ENCODE measurements around the gene CALML5. TPM values are rescaled to one million over a fixed set of nuclear protein-coding genes. Genes with fewer than 3 reads are reported as not detected.

CALML5 gene
- total RNA-seq, 4 donors from 2014 or later = not detected

DNA sequence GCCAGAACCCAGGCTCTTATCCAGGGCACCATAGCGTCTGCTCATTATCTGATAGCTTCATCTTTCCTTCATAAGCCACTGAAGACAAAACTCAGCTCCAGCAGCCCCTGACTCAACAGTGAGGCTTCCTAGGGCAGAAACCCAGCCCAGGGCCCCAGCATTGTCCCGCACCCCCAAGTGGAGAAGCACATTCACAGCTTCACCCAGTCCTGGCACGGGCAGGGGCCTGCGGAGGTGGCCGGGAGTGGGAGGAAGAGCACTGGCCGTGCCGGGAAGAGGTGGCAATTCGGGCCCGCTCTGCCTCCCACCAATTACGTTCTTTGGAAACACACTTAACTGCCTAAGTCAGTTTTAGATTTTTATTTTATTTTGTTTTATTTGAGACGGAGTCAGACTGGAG is 10.3 kb upstream of the CALML5 start:
- TF ChIP-seq POLR2A (IDR thresholded peaks at IDR 0.05) = no peak
- TF ChIP-seq, protein P1, sequence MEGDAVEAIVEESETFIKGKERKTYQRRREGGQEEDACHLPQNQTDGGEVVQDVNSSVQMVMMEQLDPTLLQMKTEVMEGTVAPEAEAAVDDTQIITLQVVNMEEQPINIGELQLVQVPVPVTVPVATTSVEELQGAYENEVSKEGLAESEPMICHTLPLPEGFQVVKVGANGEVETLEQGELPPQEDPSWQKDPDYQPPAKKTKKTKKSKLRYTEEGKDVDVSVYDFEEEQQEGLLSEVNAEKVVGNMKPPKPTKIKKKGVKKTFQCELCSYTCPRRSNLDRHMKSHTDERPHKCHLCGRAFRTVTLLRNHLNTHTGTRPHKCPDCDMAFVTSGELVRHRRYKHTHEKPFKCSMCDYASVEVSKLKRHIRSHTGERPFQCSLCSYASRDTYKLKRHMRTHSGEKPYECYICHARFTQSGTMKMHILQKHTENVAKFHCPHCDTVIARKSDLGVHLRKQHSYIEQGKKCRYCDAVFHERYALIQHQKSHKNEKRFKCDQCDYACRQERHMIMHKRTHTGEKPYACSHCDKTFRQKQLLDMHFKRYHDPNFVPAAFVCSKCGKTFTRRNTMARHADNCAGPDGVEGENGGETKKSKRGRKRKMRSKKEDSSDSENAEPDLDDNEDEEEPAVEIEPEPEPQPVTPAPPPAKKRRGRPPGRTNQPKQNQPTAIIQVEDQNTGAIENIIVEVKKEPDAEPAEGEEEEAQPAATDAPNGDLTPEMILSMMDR (IDR thresholded peaks at IDR 0.05) = no peak
- H3K4me1 ChIP-seq = no peaks in the 10 kb centered on the region
- DNase-seq = peak in 1 of 3 donors; percentile 24
- no peaks in the 10 kb centered on the region for H3K9me3 ChIP-seq
- no peak overlapping the region for H3K4me3 ChIP-seq
- no peak overlapping the region for H3K27ac ChIP-seq
- H3K27me3 ChIP-seq = no peaks in the 10 kb centered on the region
- no peaks in the 10 kb centered on the region for H3K36me3 ChIP-seq

DNA sequence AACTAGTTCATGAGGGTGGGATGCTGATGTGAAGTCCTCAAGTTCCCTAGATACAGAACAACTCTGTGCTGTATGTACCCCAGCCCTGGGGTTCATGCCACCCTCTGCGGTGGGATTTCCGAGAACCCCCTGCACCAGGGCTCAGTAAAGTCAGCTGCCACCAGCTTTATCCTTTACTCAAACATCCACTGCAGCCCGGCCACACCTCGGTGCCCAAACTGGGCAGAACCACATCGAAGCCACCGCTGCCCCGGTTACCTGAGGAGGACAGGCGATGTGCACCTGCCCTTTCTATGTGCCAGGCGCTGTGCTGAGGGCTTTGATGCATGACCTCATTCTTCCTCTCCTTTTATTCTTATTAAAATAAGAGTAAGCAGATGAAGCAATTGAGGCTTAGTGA is 9.9 kb upstream of the CALML5 start:
- Histone ChIP-seq H3K9me3 (no peaks in the 10 kb centered on the region), H3K36me3 (no peaks in the 10 kb centered on the region), H3K27me3 (no peaks in the 10 kb centered on the region), H3K4me3 (no peak overlapping the region), H3K4me1 (peaks cover 0 to 3% (median 0%) of the 10 kb centered on the region in 4 donors), H3K27ac (no peak overlapping the region)
- no peak for TF ChIP-seq POLR2A (IDR thresholded peaks at IDR 0.05)
- DNase-seq = peak in 1 of 3 donors; percentile 16

DNA sequence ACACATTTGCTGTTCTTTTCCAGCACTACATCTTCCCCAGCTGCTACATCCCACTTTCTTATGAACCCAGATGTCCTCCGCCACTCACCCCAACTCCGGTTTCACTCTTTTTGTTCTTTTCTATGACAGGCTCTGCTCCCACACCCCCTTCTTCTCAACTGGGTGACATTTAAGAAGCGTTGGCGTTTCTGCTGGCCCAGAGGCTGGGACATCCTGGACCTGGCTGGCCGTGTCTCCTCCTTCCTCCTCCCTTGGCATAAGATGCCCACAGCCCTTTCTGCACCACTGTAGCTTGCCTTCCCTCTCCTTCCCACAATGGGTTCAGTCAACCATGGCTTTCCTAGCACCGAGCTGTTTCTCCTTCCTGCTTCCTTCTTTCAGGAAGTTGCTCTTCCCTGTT is 9.4 kb upstream of the CALML5 start:
- H3K36me3 ChIP-seq = no peaks in the 10 kb centered on the region
- no peaks in the 10 kb centered on the region for H3K9me3 ChIP-seq
- H3K4me3 ChIP-seq = no peak overlapping the region
- H3K27me3 ChIP-seq = no peaks in the 10 kb centered on the region
- no peak for TF ChIP-seq POLR2A (IDR thresholded peaks at IDR 0.05)
- TF ChIP-seq, protein P1 (IDR thresholded peaks at IDR 0.05) = no peak
- H3K27ac ChIP-seq = no peak overlapping the region
- peaks cover 0 to 8% (median 0%) of the 10 kb centered on the region in 4 donors for H3K4me1 ChIP-seq
- no peak for DNase-seq

DNA sequence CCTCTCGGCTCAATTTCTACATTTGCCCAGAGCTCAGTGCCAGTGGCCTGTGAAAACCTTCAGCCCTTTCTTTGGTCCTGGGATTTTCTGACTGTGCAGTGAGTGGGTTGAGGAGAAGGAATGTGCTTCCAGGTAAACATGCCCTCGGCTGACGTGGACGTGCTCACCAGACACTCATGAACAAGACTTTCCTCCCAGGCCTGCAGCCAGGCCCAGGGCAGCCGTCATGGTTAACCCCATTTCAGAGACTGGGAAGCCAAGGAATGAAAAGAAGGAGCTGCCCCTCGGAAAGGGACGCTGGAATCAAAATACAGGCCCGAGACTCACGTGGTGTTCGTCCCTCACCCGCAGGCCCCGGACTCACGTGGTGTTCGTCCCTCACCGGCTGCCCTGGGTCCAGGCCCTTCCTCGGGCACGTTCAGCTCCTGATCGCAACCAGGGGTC is 8.8 kb upstream of the CALML5 start:
- TF ChIP-seq POLR2A (IDR thresholded peaks at IDR 0.05) = no peak
- TF ChIP-seq, protein P1 (IDR thresholded peaks at IDR 0.05) = no peak
- peak in 1 of 3 donors; percentile 34 for DNase-seq
- H3K27me3 ChIP-seq = no peaks in the 10 kb centered on the region
- H3K4me1 ChIP-seq = peaks cover 0 to 14% (median 0%) of the 10 kb centered on the region in 4 donors
- no peaks in the 10 kb centered on the region for H3K9me3 ChIP-seq
- no peaks in the 10 kb centered on the region for H3K36me3 ChIP-seq
- H3K4me3 ChIP-seq = no peak overlapping the region
- no peak overlapping the region for H3K27ac ChIP-seq

DNA sequence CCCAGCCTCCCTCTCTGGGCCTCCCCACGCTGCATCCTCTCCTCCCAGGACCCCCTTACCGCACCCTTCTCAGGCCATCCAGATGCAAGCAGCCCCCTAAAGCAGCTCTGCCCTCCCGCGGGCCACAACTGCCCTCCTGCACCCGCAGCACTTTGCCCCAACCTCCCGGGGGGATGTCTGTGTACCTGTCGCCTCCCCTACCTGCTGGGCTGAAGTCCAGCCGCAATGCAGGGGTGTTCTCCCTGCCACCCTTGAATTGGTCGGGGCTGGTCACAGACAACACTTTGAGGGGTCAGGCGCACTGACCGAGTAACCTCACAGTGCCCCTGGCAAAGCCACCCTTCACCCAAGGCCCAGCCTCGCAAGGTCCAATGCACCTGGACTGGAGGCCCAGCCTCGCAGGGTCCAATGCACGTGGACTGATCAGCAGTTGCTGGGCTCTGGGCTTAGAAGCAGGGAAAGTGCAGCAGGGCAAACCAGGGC is 8.3 kb upstream of the CALML5 start:
- H3K36me3 ChIP-seq = no peaks in the 10 kb centered on the region
- no peak overlapping the region for H3K27ac ChIP-seq
- H3K4me1 ChIP-seq = peaks cover 0 to 19% (median 0%) of the 10 kb centered on the region in 4 donors
- no peak for TF ChIP-seq POLR2A (IDR thresholded peaks at IDR 0.05)
- TF ChIP-seq, protein P1 (IDR thresholded peaks at IDR 0.05) = no peak
- DNase-seq = peak in 1 of 3 donors; percentile 35
- no peak overlapping the region for H3K4me3 ChIP-seq
- H3K27me3 ChIP-seq = no peaks in the 10 kb centered on the region
- no peaks in the 10 kb centered on the region for H3K9me3 ChIP-seq

DNA sequence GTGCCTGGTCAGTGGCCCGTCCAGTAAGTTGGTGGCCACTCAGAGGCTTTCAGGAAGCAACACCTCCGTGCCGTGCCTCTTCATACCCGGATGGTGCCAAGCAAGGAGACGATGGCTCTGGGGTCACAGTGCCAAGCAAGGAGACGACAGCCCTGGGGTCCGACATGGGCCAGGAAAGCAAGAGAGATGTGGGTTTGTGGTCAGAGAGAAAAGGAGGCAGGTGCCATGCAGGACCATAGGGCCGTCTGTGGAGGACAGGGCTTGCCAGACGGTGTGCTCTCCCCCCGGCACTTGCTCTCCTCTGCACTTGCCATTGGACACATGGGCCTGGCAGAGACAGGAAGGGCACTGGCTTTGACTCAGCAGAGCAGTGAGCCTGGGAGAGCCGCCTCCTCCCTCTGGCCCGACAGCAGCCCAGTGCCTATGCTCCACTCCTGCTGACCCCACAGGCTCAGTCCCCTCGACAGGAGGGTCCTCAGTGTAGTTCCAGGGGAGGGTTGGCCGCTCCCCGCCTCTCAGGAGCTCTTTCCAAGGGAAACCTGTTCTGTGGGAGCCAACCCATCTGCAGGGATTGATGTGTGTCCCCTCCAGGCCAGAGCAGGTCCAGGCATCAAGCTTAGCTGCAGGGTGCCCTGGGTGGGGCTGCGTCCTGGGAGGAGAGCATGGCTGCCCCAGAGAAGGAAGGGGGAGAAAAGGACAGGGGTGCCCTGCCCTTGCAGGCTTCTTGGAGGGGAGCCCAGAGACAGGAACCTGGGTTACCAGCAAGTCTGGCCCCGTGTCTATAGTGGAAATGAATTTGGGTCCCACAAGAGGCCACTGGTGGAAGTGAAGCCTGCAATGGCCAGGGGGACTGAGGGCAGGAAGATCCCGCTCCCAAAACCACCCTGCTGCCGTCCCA is 7.6 kb upstream of the CALML5 start:
- DNase-seq = peak in 1 of 3 donors; percentile 46
- no peaks in the 10 kb centered on the region for H3K9me3 ChIP-seq
- H3K27ac ChIP-seq = no peak overlapping the region
- no peak overlapping the region for H3K4me3 ChIP-seq
- no peaks in the 10 kb centered on the region for H3K36me3 ChIP-seq
- TF ChIP-seq POLR2A (IDR thresholded peaks at IDR 0.05) = no peak
- TF ChIP-seq, protein P1 (IDR thresholded peaks at IDR 0.05) = no peak
- peaks cover 0 to 19% (median 0%) of the 10 kb centered on the region in 4 donors for H3K4me1 ChIP-seq
- H3K27me3 ChIP-seq = no peaks in the 10 kb centered on the region

Measured in Peyer's patch (tissue), 4 donors.